ENCODE data around the gene MAP3K7CL.
A peak's percentile ranks its signal among the peaks of the same experiment; 100 is the strongest.
"Not testable (repeated sequence)": the region's sequence is repeated elsewhere in the genome, so short reads cannot be mapped to it uniquely, and the experiment has no call there.

The MAP3K7CL gene

GRCh38 chr21:29166853-29167252 is 36.4 kb downstream of the MAP3K7CL start:
- ChIA-PET CTCF (no interaction called here), POLR2A (no interaction called here)
- Histone ChIP-seq H3K4me3 (ENCODE audit: control insufficient read depth in 1 of 7, extremely low read depth in 1 of 7, insufficient read depth in 4 of 7, low read depth in 2 of 7, low read length in 6 of 7) (no peak overlapping the region), H3K9me3 (ENCODE audit: control extremely low read depth in 1 of 5, control insufficient read depth in 4 of 5, insufficient read depth in 2 of 5, low read depth in 1 of 5, low read length in 4 of 5) (no peaks in the 10 kb centered on the region), H3K27me3 (replicated peaks in 2 of 5; ENCODE audit: control insufficient read depth in 4 of 5, insufficient read depth in 5 of 5, low read length in 4 of 5) (no peaks in the 10 kb centered on the region), H3K27ac (ENCODE audit: insufficient read depth in 1 of 2, low read depth in 1 of 2, low read length in 2 of 2, poor library complexity in 1 of 2, severe bottlenecking in 2 of 2) (no peak overlapping the region), H3K36me3 (ENCODE audit: control insufficient read depth in 4 of 4, insufficient read depth in 4 of 4, low read length in 3 of 4) (no peaks in the 10 kb centered on the region), H3K4me1 (ENCODE audit: control extremely low read depth in 1 of 4, control insufficient read depth in 4 of 4, insufficient read depth in 4 of 4, low read length in 3 of 4) (peaks cover 0 to 3% (median under 1%) of the 10 kb centered on the region in 4 experiments)
- DNase-seq: no peak
- WGBS (ENCODE audit: insufficient coverage): no CpG with 5 or more reads among the region's 1 CpG

- H3K9me3 ChIP-seq (ENCODE audit: control extremely low read depth in 1 of 5, control insufficient read depth in 4 of 5, insufficient read depth in 2 of 5, low read depth in 1 of 5, low read length in 4 of 5); H3K4me3 ChIP-seq (ENCODE audit: control insufficient read depth in 1 of 7, extremely low read depth in 1 of 7, insufficient read depth in 4 of 7, low read depth in 2 of 7, low read length in 6 of 7); H3K36me3 ChIP-seq (ENCODE audit: control insufficient read depth in 4 of 4, insufficient read depth in 4 of 4, low read length in 3 of 4); H3K27ac ChIP-seq (ENCODE audit: insufficient read depth in 1 of 2, low read depth in 1 of 2, low read length in 2 of 2, poor library complexity in 1 of 2, severe bottlenecking in 2 of 2); POLR2A ChIA-PET; H3K4me1 ChIP-seq (ENCODE audit: control extremely low read depth in 1 of 4, control insufficient read depth in 4 of 4, insufficient read depth in 4 of 4, low read length in 3 of 4); DNase-seq; H3K27me3 ChIP-seq (replicated peaks in 2 of 5; ENCODE audit: control insufficient read depth in 4 of 5, insufficient read depth in 5 of 5, low read length in 4 of 5); CTCF ChIA-PET: not testable (repeated sequence)
- whole genome bisulfite sequencing (ENCODE audit: insufficient coverage): no CpG with 5 or more reads among the region's 8 CpGs
Measured at GRCh38 chr21:29167481-29167880, 37.0 kb downstream of the MAP3K7CL start.

GRCh38 chr21:29168891-29169315 is 38.5 kb downstream of the MAP3K7CL start:
- H3K9me3 ChIP-seq (ENCODE audit: control extremely low read depth in 1 of 5, control insufficient read depth in 4 of 5, insufficient read depth in 2 of 5, low read depth in 1 of 5, low read length in 4 of 5): no peaks in the 10 kb centered on the region
- ChIA-PET CTCF (interaction anchor here (1.0 to 1.6 kb wide), 4 partner anchors 14 to 202 kb away, joined by 3 read pairs; no protein-coding TSS in a partner anchor), POLR2A (no interaction called here)
- no peak overlapping the region for H3K4me3 ChIP-seq (ENCODE audit: control insufficient read depth in 1 of 7, extremely low read depth in 1 of 7, insufficient read depth in 4 of 7, low read depth in 2 of 7, low read length in 6 of 7)
- no peak overlapping the region for H3K27ac ChIP-seq (ENCODE audit: insufficient read depth in 1 of 2, low read depth in 1 of 2, low read length in 2 of 2, poor library complexity in 1 of 2, severe bottlenecking in 2 of 2)
- 100% methylated on average over 3 of the region's 3 CpGs for WGBS (ENCODE audit: insufficient coverage)
- H3K27me3 ChIP-seq (replicated peaks in 2 of 5; ENCODE audit: control insufficient read depth in 4 of 5, insufficient read depth in 5 of 5, low read length in 4 of 5): no peaks in the 10 kb centered on the region
- no peaks in the 10 kb centered on the region for H3K36me3 ChIP-seq (ENCODE audit: control insufficient read depth in 4 of 4, insufficient read depth in 4 of 4, low read length in 3 of 4)
- peaks cover 0 to 3% (median under 1%) of the 10 kb centered on the region in 4 experiments for H3K4me1 ChIP-seq (ENCODE audit: control extremely low read depth in 1 of 4, control insufficient read depth in 4 of 4, insufficient read depth in 4 of 4, low read length in 3 of 4)
- DNase-seq: no peak

GRCh38 chr21:29170944-29171343 is 40.5 kb downstream of the MAP3K7CL start:
- no peak overlapping the region for H3K27ac ChIP-seq (ENCODE audit: insufficient read depth in 1 of 2, low read depth in 1 of 2, low read length in 2 of 2, poor library complexity in 1 of 2, severe bottlenecking in 2 of 2)
- H3K27me3 ChIP-seq (replicated peaks in 2 of 5; ENCODE audit: control insufficient read depth in 4 of 5, insufficient read depth in 5 of 5, low read length in 4 of 5): no peaks in the 10 kb centered on the region
- H3K9me3 ChIP-seq (ENCODE audit: control extremely low read depth in 1 of 5, control insufficient read depth in 4 of 5, insufficient read depth in 2 of 5, low read depth in 1 of 5, low read length in 4 of 5): no peaks in the 10 kb centered on the region
- DNase-seq: peak in 2 of 3 donors; percentile 9 to 14
- no peaks in the 10 kb centered on the region for H3K36me3 ChIP-seq (ENCODE audit: control insufficient read depth in 4 of 4, insufficient read depth in 4 of 4, low read length in 3 of 4)
- 100% methylated on average over 1 of the region's 1 CpG for WGBS (ENCODE audit: insufficient coverage)
- ChIA-PET CTCF (interaction anchor here (0.7 to 1.1 kb wide), 3 partner anchors 84 to 205 kb away, joined by 3 read pairs; no protein-coding TSS in a partner anchor), POLR2A (no interaction called here)
- H3K4me1 ChIP-seq (ENCODE audit: control extremely low read depth in 1 of 4, control insufficient read depth in 4 of 4, insufficient read depth in 4 of 4, low read length in 3 of 4): peaks cover 0 to 3% (median under 1%) of the 10 kb centered on the region in 4 experiments
- H3K4me3 ChIP-seq (ENCODE audit: control insufficient read depth in 1 of 7, extremely low read depth in 1 of 7, insufficient read depth in 4 of 7, low read depth in 2 of 7, low read length in 6 of 7): peak overlapping the region in 1 of 7 experiments; percentile 49

GRCh38 chr21:29172282-29172681 is 41.8 kb downstream of the MAP3K7CL start:
- CTCF ChIA-PET: interaction anchor here (1.3 kb wide), 1 partner anchor 13 kb away, joined by 3 read pairs; no protein-coding TSS in a partner anchor
- Histone ChIP-seq H3K27me3 (replicated peaks in 2 of 5; ENCODE audit: control insufficient read depth in 4 of 5, insufficient read depth in 5 of 5, low read length in 4 of 5) (no peaks in the 10 kb centered on the region), H3K4me3 (ENCODE audit: control insufficient read depth in 1 of 7, extremely low read depth in 1 of 7, insufficient read depth in 4 of 7, low read depth in 2 of 7, low read length in 6 of 7) (no peak overlapping the region), H3K9me3 (ENCODE audit: control extremely low read depth in 1 of 5, control insufficient read depth in 4 of 5, insufficient read depth in 2 of 5, low read depth in 1 of 5, low read length in 4 of 5) (no peaks in the 10 kb centered on the region), H3K4me1 (ENCODE audit: control extremely low read depth in 1 of 4, control insufficient read depth in 4 of 4, insufficient read depth in 4 of 4, low read length in 3 of 4) (peaks cover 0 to 3% (median under 1%) of the 10 kb centered on the region in 4 experiments), H3K36me3 (ENCODE audit: control insufficient read depth in 4 of 4, insufficient read depth in 4 of 4, low read length in 3 of 4) (no peaks in the 10 kb centered on the region), H3K27ac (ENCODE audit: insufficient read depth in 1 of 2, low read depth in 1 of 2, low read length in 2 of 2, poor library complexity in 1 of 2, severe bottlenecking in 2 of 2) (no peak overlapping the region)
- WGBS (ENCODE audit: insufficient coverage): no CpG with 5 or more reads among the region's 1 CpG
- no peak for DNase-seq
- POLR2A ChIA-PET: no interaction called here

GRCh38 chr21:29174607-29175013 is 44.2 kb downstream of the MAP3K7CL start:
- no peak for DNase-seq
- ChIA-PET POLR2A (no interaction called here), CTCF (interaction anchor here (0.6 to 2.3 kb wide), 3 partner anchors 9 to 55 kb away, joined by 3 to 7 read pairs (median 3); no protein-coding TSS in a partner anchor)
- H3K27ac ChIP-seq (ENCODE audit: insufficient read depth in 1 of 2, low read depth in 1 of 2, low read length in 2 of 2, poor library complexity in 1 of 2, severe bottlenecking in 2 of 2): no peak overlapping the region
- H3K4me3 ChIP-seq (ENCODE audit: control insufficient read depth in 1 of 7, extremely low read depth in 1 of 7, insufficient read depth in 4 of 7, low read depth in 2 of 7, low read length in 6 of 7): no peak overlapping the region
- WGBS (ENCODE audit: insufficient coverage): 98% methylated on average over 8 of the region's 9 CpGs
- H3K27me3 ChIP-seq (replicated peaks in 2 of 5; ENCODE audit: control insufficient read depth in 4 of 5, insufficient read depth in 5 of 5, low read length in 4 of 5): no peaks in the 10 kb centered on the region
- no peaks in the 10 kb centered on the region for H3K9me3 ChIP-seq (ENCODE audit: control extremely low read depth in 1 of 5, control insufficient read depth in 4 of 5, insufficient read depth in 2 of 5, low read depth in 1 of 5, low read length in 4 of 5)
- no peaks in the 10 kb centered on the region for H3K36me3 ChIP-seq (ENCODE audit: control insufficient read depth in 4 of 4, insufficient read depth in 4 of 4, low read length in 3 of 4)
- peaks cover 0 to 3% (median under 1%) of the 10 kb centered on the region in 4 experiments for H3K4me1 ChIP-seq (ENCODE audit: control extremely low read depth in 1 of 4, control insufficient read depth in 4 of 4, insufficient read depth in 4 of 4, low read length in 3 of 4)

- WGBS (ENCODE audit: insufficient coverage): 100% methylated on average over 2 of the region's 3 CpGs
- CTCF ChIA-PET: interaction anchor here (0.6 to 2.3 kb wide), 3 partner anchors 10 to 56 kb away, joined by 3 to 7 read pairs (median 3); no protein-coding TSS in a partner anchor
- no peaks in the 10 kb centered on the region for H3K9me3 ChIP-seq (ENCODE audit: control extremely low read depth in 1 of 5, control insufficient read depth in 4 of 5, insufficient read depth in 2 of 5, low read depth in 1 of 5, low read length in 4 of 5)
- no peaks in the 10 kb centered on the region for H3K36me3 ChIP-seq (ENCODE audit: control insufficient read depth in 4 of 4, insufficient read depth in 4 of 4, low read length in 3 of 4)
- DNase-seq: no peak
- POLR2A ChIA-PET: no interaction called here
- H3K4me1 ChIP-seq (ENCODE audit: control extremely low read depth in 1 of 4, control insufficient read depth in 4 of 4, insufficient read depth in 4 of 4, low read length in 3 of 4): peaks cover 0 to 3% (median under 1%) of the 10 kb centered on the region in 4 experiments
- no peaks in the 10 kb centered on the region for H3K27me3 ChIP-seq (replicated peaks in 2 of 5; ENCODE audit: control insufficient read depth in 4 of 5, insufficient read depth in 5 of 5, low read length in 4 of 5)
- H3K27ac ChIP-seq (ENCODE audit: insufficient read depth in 1 of 2, low read depth in 1 of 2, low read length in 2 of 2, poor library complexity in 1 of 2, severe bottlenecking in 2 of 2): no peak overlapping the region
- no peak overlapping the region for H3K4me3 ChIP-seq (ENCODE audit: control insufficient read depth in 1 of 7, extremely low read depth in 1 of 7, insufficient read depth in 4 of 7, low read depth in 2 of 7, low read length in 6 of 7)
Measured at GRCh38 chr21:29175408-29176134, 45.1 kb downstream of the MAP3K7CL start.
